Cortex of kidney (tissue), 1 donor: ENCODE measurements around the gene SMIM8.
"Not testable (repeated sequence)": the region's sequence is repeated elsewhere in the genome, so short reads cannot be mapped to it uniquely, and the experiment has no call there.

Experiments used
- DNase-seq: peaks from one replicate; lab custom pipeline; 2025; lab: John Stamatoyannopoulos, UW

SMIM8 gene

GRCh38 chr6:87322304-87323212, at the start of gene SMIM8:
Gene SMIM8, plus strand, starts transcription at chr6:87322588. Its CDS starts 14,444 bp downstream, at chr6:87337032.
- DNase-seq: no peak

DNA sequence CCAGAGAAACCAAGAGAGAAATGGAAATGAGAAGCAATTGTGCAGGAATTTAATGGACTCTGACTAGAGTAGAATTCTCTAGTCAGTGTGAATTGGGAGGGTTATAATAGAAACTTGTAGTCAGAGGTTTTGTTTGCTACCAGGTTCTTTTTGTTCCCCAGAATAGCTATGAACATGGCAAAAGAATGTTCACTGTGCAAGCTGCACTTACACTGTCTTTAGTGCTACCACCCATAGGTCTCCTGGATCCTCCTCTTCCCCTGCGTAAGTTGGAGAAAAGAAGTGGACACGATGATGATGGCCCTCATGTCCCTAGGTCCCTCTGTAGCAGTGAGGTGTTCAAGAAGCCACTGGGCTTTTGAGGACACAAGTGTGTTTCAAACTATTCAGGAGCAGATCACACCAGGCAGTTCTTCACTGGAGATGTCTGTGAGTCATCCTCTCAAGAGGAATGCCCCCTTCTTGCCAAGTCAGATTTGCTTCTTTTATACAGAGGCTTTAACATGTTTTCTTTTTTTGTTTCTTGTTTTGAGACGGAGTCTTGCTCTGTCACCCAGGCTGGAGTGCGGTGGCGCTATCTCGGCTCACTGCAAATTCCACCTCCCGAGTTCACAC, 47.6 kb upstream of the SMIM8 start:
- no peak for DNase-seq

DNA sequence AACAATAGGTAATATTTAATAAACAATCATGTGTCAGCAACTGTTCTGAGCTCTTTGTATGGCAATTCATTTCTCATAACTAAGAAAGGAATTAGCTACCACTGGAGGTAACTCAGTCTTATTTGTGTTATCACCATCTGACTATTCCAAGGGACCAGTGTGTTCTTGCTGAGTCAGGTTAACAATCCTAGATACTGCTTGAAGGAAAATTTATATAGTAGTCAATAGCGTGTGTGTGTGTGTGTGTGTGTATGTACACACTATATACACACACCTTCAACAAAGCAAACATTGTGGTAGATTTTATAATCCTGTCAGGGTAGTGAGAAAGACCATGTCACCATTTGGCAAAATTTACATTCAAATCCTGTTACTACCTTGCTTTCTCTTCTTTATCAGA, 45.8 kb upstream of the SMIM8 start:
- no peak for DNase-seq

GRCh38 chr6:87277123-87277522, 45.3 kb upstream of the SMIM8 start:
- no peak for DNase-seq

DNA sequence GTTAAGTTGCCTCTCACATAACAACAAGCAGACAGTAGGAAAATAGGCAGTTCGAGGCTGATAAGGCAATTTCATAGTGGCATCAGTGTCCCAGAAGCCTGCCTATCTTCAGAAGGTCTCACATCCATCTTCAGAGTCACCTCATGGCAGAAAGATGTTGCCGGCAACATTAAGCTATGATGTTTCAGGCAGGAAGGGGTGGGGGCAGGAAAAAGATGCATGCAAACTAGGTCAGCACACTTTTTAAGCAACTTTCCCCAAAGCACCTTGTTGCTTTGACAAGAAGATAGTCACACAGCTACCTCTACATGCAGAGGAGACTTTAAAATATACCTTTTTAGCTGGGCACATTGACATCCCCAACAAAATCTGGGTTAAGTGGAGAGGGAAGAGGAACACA, 43.2 kb upstream of the SMIM8 start:
- DNase-seq: no peak

DNA sequence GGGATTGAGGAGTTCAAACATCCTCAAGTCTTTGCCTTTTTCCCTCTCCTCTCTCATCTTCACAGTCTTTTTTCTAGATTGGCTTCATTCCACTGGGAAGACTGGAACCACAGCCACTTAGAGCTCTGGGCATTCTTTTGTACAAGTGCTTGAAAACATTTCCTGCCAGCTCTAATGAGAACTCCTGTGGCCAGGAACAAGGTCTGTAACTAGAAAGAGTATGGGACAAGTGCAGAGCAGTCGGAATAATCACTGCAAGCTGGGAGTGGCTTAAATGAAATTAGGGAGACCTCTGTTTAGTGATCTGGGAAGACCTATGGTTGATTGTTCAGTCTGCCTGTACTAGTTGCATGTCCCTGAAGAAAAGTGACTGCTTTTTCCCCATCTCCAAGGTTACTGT, 41.0 kb upstream of the SMIM8 start:
- DNase-seq: no peak

- no peak for DNase-seq
These were observed 39.6 kb upstream of the SMIM8 start for GRCh38 chr6:87282743-87283142.

GRCh38 chr6:87283461-87283860, 38.9 kb upstream of the SMIM8 start:
- no peak for DNase-seq

DNA sequence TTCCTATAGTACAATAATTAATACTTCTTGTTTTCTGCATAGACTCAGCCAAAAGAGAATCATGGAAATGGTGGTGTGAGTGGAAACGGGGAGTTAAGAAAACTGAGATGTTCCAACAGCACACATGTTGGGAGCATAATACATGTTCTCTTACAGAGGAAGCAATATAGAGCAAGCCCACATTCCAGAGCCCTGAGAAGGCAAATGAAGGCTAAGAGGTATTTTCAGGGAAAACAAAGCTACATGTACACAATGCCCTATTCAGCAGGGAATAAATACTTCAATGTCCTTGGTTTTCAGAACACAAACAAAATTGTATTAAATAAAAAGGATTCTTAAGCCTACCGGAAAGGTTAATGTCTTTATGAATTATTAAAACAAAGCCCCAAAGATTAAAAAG, 35.1 kb upstream of the SMIM8 start:
- no peak for DNase-seq

DNA sequence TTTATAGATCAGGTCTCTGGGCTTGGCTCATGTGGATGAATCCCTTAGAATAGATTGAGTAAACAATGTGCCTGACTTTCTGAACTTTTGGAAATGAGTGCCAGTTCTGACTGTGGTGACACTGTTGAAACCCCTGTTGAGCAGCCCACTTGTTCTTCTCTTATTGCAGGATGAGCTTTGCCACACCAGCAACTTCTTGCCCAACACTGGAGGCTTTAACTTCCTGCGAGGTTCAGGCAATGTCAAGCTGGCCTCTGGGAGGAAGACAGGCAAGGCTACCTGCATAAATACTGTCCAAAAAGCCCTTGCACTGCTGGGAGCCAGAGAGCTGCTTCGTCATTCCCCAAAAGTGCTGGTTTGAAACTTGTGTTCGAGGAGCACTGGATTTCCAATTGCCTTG, 32.8 kb upstream of the SMIM8 start:
- no peak for DNase-seq

GRCh38 chr6:87291883-87292282, 30.5 kb upstream of the SMIM8 start:
- no peak for DNase-seq

DNA sequence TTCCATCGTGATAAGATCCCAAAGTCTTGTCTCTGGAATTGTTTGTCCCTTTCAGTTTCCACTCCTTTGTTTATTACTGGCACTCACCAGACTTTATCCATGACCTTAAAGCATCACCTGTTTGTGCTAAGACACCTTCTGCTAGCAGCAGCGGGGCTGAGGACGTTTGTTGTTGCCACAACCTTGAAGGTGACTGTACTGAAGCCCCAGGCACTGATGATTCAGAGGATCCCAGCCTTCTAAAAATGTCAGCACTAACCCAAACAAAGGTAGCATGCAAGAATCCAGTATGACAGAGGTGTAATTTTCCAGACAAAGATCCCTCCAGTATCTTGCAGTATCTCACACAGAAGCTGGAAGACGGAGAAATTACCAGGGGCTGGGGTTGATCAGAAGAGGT, 28.9 kb upstream of the SMIM8 start:
- no peak for DNase-seq

- no peak for DNase-seq
These were observed 25.3 kb upstream of the SMIM8 start for GRCh38 chr6:87297119-87297518.

- DNase-seq: not testable (repeated sequence)
These were observed 21.1 kb upstream of the SMIM8 start for GRCh38 chr6:87301277-87301676.

DNA sequence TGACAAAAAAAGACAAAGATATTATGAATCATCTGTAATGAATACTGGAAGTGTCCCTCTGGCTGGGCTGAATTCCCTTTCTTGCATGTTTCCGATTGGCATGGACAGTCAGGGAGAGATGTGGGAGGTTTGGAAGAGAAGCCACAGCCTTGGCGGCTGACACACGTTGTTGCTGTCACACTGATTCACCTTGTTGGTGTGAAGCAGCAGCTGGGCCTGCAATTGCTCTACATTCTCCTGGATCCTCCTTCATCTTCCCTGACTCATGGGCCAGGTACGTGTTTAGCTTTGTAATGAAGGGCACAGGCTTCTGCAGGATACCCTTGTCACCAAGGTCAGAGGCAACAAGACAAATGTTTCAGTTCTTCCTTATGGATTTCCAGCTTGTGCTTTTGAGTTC, 13.4 kb upstream of the SMIM8 start:
- no peak for DNase-seq

DNA sequence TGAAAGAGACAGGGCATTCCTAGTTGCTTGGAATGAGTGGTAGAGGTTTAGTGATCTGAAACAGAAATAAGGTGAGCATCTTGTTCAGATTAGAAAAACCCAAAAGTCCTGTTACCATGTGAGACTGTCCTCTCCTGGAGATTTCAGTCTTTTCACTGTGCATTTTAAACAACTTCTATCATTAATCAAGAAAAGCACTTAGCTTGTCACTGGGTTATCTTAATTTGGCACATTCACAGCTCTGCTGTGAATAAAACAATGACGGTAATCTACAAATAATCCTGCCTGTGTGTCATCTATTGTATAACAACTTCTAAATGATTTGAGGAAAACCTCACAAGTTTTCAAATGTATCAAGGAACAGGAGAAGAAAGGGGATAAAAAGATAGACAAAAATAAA, 9.5 kb upstream of the SMIM8 start:
- no peak for DNase-seq

DNA sequence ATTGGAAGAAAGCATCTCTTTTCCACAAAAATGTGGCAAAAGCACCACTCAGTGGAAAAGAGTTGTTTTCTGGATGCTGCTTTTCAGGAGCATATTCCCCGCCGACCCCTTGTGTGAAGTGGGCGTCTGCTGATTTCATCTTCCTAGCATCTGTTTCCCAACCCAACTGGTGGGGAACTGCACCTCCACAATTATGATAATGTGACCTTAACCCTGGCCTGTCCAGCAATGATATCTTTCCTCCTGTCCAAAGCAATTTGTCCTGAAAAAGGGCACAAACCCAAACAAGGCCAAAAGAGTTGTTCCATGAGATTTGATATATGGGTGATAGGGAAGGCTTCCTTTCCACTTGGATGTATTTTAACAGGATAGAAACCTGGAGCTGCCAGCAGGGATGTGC, 7.3 kb upstream of the SMIM8 start:
- no peak for DNase-seq

GRCh38 chr6:87319271-87319987, 3.0 kb upstream of the SMIM8 start:
- no peak for DNase-seq

DNA sequence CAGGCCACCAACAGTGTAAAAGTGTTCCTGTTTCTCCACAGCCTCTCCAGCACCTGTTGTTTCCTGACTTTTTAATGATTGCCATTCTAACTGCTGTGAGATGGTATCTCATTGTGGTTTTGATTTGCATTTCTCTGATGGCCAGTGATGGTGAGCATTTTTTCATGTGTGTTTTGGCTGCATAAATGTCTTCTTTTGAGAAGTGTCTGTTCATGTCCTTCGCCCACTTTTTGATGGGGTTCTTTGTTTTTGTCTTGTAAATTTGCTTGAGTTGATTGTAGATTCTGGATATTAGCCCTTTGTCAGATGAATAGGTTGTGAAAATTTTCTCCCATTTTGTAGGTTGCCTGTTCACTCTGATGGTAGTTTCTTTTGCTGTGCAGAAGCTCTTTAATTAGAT, 1.5 kb downstream of the SMIM8 start:
- not testable (repeated sequence) for DNase-seq

DNA sequence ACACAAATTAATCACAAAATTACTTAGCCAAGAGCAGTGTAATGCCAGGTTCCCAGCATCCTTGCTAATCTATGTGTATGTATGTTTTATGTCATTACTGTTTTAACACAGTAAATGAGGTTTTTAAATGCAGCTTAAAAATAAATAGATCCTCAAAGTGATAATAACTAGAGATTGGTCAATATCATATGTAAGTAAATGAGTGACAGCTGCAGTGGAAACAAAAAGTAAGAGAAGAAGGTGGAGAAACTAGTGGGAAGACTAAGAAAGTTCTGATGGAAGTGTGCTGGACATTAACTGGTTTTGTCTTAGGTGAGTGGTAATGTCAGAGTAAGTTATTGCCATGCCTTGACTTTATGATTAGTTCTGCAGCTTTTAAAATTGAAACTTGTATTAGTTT, 8.6 kb downstream of the SMIM8 start:
- DNase-seq: no peak

- DNase-seq: no peak
These were observed 10.6 kb downstream of the SMIM8 start for GRCh38 chr6:87333033-87333432.

DNA sequence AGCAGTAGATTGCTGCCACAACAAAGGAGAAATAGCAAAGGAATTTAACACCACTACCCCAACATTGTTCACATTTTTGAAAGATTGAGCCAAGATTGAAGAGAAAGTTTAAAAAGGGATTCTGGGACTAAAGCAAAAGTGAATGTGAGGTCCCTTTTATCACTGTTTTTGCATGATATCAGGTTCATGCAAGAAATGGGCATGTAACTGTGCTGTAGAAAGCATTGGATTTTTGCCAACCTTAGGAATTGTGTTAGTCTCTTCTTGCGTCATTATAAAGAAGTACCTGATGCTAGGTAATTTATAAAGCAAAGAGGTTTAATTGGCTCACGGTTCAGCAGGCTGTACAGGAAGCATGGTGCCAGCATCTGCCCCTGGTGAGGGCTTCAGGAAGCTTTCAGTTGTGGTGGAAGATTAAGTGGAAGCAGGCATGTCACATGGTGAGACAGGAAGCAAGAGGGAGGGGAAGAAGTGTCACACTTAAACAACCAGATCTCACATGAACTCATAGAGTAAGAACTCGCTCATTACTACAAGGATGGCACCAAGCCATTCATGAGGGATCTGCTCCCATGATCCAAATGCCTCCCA, 11.3 kb downstream of the SMIM8 start:
- DNase-seq: no peak

- no peak for DNase-seq
These were observed 12.3 kb downstream of the SMIM8 start for GRCh38 chr6:87334683-87335082.
